Vagina (tissue), 2 donors: ENCODE data around the gene DPP6. TPM values are rescaled to one million over a fixed set of nuclear protein-coding genes. Genes with fewer than 3 reads are reported as not detected.

Experiments
- DNase-seq, 2 donors: peaks; one replicate each; pipeline ENCODE4 v3.0.0-alpha.2; 2017; ENCODE audit errors: extremely low spot score in 2 of 2
- H3K27ac ChIP-seq: fragments of 200-600 bp; sonication (generic); one replicate; pipeline ENCODE4 v1.5.1; 2019
- H3K27me3 ChIP-seq: fragments of 200-600 bp; sonication (generic); one replicate; pipeline ENCODE4 v1.5.1; 2019
- H3K36me3 ChIP-seq, 2 donors: fragments of 200-600 bp; sonication (generic); one replicate each; pipeline ENCODE4 v1.5.1; 2017 to 2019
- H3K4me1 ChIP-seq: fragments of 200-600 bp; sonication (generic); one replicate; pipeline ENCODE4 v1.5.1; 2019
- H3K4me3 ChIP-seq, 2 donors: fragments of 200-600 bp; sonication (generic); 1 replicate in 1 of 2; 2 replicates in 1 of 2; pipeline ENCODE4 v1.5.1; 2016 to 2019
- H3K9me3 ChIP-seq: fragments of 200-600 bp; sonication (generic); one replicate; pipeline ENCODE4 v1.5.1; 2019
- POLR2A ChIP-seq, 2 donors: fragments of 450-650 bp; IDR thresholded peaks; one replicate each; pipeline ENCODE4 v1.6.1; 2017; ENCODE audit warnings: antibody characterized with exemption in 2 of 2, mild to moderate bottlenecking in 2 of 2, moderate library complexity in 2 of 2
- POLR2AphosphoS5 ChIP-seq, 2 donors: sonication (generic); formaldehyde crosslinking; IDR thresholded peaks; one replicate each; pipeline ENCODE4 v1.9.0; 2017; ENCODE audit warnings: antibody characterized with exemption in 2 of 2, mild to moderate bottlenecking in 2 of 2, low read depth in 1 of 2; ENCODE audit not compliant: insufficient read depth in 1 of 2
- intact Hi-C: fragments of 100-400 bp; cut with DNase I; formaldehyde crosslinking; loops from one replicate; pipeline ENCODE4 v1.15.1; 2023
- total RNA-seq: library from RNA; depleted of rRNA; stranded (reverse); fragments of >200 nt; gene quantifications from one replicate; pipeline ENCODE4 v1.2.3, GENCODE V29; 2016
- TF ChIP-seq, protein P1 (sequence below), 3 experiments: fragments of 450-650 bp in 2 of 3; fragments of 200-600 bp in 1 of 3; sonication (generic) in 1 of 3; IDR thresholded peaks; one replicate each; pipeline ENCODE4 v1.5.1; 2017 to 2019; ENCODE audit warnings: antibody characterized with exemption in 3 of 3, mild to moderate bottlenecking in 2 of 3, moderate library complexity in 2 of 3

Gene DPP6
- total RNA-seq, 1 donor from 2014 or later = 7.9 TPM

DNA sequence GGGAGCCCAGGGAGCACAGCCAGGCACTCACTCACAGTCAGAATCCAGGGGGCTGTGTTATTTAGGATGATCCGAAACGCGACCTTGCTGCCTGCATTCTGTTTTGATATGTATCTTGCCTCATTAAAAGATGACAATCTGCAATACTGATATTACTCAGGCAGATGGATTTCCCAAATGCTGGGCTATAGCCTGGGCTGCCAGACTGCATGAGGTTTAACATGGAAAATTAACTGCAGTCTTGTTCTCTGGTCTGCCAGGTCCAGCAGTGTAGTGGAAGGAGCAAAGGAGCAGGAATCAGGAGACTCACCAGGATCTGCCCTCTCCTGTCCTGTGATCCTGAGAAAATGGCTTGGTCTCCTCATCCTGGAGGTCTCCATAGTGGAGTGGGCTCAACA lies 692.7 kb downstream of the DPP6 start:
- Histone ChIP-seq H3K27me3 (no peaks in the 10 kb centered on the region), H3K9me3 (no peaks in the 10 kb centered on the region), H3K27ac (no peak overlapping the region), H3K4me1 (no peaks in the 10 kb centered on the region), H3K4me3 (no peak overlapping the region), H3K36me3 (no peaks in the 10 kb centered on the region)
- no peak for TF ChIP-seq POLR2AphosphoS5 (IDR thresholded peaks at IDR 0.05; ENCODE audit: insufficient read depth in 1 of 2, low read depth in 1 of 2)
- no peak for TF ChIP-seq POLR2A (IDR thresholded peaks at IDR 0.05)
- TF ChIP-seq, protein P1, sequence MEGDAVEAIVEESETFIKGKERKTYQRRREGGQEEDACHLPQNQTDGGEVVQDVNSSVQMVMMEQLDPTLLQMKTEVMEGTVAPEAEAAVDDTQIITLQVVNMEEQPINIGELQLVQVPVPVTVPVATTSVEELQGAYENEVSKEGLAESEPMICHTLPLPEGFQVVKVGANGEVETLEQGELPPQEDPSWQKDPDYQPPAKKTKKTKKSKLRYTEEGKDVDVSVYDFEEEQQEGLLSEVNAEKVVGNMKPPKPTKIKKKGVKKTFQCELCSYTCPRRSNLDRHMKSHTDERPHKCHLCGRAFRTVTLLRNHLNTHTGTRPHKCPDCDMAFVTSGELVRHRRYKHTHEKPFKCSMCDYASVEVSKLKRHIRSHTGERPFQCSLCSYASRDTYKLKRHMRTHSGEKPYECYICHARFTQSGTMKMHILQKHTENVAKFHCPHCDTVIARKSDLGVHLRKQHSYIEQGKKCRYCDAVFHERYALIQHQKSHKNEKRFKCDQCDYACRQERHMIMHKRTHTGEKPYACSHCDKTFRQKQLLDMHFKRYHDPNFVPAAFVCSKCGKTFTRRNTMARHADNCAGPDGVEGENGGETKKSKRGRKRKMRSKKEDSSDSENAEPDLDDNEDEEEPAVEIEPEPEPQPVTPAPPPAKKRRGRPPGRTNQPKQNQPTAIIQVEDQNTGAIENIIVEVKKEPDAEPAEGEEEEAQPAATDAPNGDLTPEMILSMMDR (IDR thresholded peaks at IDR 0.05) = no peak
- intact Hi-C loops = no loop called here
- DNase-seq = no peak

DNA sequence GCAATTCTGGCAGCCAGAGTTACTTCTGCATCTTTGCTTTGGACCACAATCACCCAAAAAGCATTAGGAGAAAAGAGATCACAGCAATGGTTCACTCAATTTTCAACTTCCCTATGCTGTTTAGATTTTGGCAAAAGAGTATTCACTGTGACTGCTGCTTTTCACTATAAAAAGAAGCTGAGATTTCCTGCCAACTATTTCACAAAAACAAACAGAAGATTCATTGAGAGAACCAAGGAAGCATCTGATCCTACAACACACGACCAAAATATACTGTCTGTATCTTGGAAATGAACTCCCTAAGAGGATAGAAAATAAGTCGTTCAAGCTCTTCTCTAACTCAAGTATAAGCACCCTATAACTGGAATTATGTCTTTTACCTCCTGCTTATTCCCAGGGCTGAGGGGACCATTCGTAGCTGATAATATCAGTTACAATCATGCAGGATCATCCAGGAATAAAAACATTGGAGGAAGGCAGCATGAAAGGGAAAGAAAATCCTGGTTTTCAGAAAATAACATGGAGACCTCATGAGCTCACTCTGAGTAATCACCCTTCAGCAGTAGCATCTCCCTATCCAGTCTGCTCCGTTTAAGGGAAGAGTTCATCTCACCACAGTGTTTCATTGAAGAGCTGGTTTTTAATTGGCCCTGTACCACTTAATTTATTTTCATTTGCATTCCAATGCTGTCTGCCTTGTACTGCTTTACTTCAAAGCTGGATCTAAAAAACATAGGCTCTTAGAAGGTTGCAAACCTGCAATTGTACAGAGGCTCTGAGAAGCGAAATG lies 694.6 kb downstream of the DPP6 start:
- DNase-seq = no peak
- intact Hi-C loops = no loop called here
- no peaks in the 10 kb centered on the region for H3K36me3 ChIP-seq
- H3K27me3 ChIP-seq = no peaks in the 10 kb centered on the region
- no peaks in the 10 kb centered on the region for H3K9me3 ChIP-seq
- no peaks in the 10 kb centered on the region for H3K4me1 ChIP-seq
- H3K4me3 ChIP-seq = no peak overlapping the region
- no peak overlapping the region for H3K27ac ChIP-seq
- TF ChIP-seq, protein P1 (IDR thresholded peaks at IDR 0.05) = no peak
- TF ChIP-seq POLR2A (IDR thresholded peaks at IDR 0.05) = no peak
- no peak for TF ChIP-seq POLR2AphosphoS5 (IDR thresholded peaks at IDR 0.05; ENCODE audit: insufficient read depth in 1 of 2, low read depth in 1 of 2)

DNA sequence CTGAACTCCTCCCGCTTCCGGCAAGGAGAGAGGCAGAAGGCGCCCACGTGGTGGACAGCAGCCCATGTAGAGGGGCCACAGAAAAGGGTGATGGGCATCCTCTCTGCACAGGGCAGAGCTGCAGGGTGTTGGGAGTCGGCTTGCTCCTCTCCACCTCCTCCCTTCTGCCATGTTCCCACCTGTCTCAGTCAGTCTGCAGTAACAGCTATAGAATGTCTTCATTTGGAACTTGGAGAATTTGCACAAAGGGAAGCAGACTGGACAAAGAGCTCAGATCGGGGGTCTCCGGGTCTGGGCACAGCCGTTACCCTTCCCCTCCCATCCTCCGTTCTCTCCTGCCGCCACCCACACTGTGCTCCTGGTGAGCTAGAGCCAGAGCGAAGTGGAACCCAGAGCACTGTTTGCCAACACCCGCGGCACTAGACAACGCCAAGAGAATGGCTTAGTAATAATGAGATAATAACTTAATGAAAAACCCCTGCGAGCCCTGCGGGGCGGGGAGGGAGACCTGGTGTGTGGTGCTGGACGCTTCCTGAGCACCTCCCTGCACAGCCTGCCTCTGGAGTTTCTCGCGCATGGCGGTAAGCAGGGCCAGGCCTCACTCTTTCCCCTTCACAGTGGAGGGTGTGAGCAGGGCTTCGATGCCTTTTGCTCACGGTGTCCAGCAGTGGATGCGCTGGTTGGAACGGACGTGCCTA lies 696.0 kb downstream of the DPP6 start:
- no peak overlapping the region for H3K27ac ChIP-seq
- no peaks in the 10 kb centered on the region for H3K27me3 ChIP-seq
- no peaks in the 10 kb centered on the region for H3K36me3 ChIP-seq
- no peak for DNase-seq
- H3K4me1 ChIP-seq = no peaks in the 10 kb centered on the region
- intact Hi-C loops = no loop called here
- no peak for TF ChIP-seq POLR2A (IDR thresholded peaks at IDR 0.05)
- TF ChIP-seq, protein P1 (IDR thresholded peaks at IDR 0.05) = no peak
- no peak for TF ChIP-seq POLR2AphosphoS5 (IDR thresholded peaks at IDR 0.05; ENCODE audit: insufficient read depth in 1 of 2, low read depth in 1 of 2)
- H3K4me3 ChIP-seq = no peak overlapping the region
- no peaks in the 10 kb centered on the region for H3K9me3 ChIP-seq

DNA sequence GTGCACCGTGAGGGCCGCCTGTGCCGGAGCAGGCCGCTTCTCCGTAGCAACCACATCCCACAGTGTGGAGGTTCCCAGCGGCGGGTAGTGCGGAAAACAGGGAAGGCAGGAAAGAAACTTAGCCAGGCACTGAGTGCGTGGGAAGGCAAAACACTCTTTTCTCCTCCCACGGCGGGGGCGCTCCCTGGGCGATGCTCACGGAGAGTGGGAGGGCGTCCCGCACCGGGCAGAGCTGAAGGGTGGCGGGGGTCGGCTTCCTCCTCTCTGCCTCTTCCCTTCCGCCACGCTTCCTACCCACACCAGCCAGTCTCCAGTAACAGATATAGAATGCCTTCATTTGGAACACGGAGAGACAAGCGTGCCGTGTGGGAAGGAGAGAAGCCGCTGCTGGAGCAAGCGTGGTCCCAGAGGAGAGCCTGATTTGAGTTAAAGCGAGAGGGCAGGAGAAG lies 698.2 kb downstream of the DPP6 start:
- intact Hi-C loops = no loop called here
- no peak for TF ChIP-seq POLR2AphosphoS5 (IDR thresholded peaks at IDR 0.05; ENCODE audit: insufficient read depth in 1 of 2, low read depth in 1 of 2)
- TF ChIP-seq, protein P1 (IDR thresholded peaks at IDR 0.05) = no peak
- TF ChIP-seq POLR2A (IDR thresholded peaks at IDR 0.05) = no peak
- DNase-seq = no peak
- no peaks in the 10 kb centered on the region for H3K27me3 ChIP-seq
- no peaks in the 10 kb centered on the region for H3K4me1 ChIP-seq
- H3K9me3 ChIP-seq = no peaks in the 10 kb centered on the region
- no peaks in the 10 kb centered on the region for H3K36me3 ChIP-seq
- H3K27ac ChIP-seq = no peak overlapping the region
- no peak overlapping the region for H3K4me3 ChIP-seq

DNA sequence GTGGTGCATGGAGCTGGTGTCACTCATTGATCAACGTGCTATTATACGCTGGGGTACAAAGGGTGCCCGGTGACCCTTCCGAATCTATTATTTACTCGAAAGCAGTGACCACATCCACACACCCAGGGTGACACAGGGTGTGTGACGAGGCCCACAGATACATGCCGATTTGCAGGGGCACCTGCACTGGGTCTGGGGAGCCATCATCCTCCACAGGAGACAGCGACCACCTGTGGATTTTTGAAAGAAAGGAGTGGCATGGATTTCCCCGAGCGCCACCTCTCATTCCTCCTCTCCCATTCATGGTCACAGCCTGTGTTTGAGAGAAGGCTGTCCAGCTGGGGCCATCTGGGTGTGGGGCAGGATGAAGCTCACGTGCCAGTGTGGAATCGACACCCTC lies 701.0 kb downstream of the DPP6 start:
- DNase-seq = no peak
- TF ChIP-seq POLR2A (IDR thresholded peaks at IDR 0.05) (no peak), POLR2AphosphoS5 (IDR thresholded peaks at IDR 0.05; ENCODE audit: insufficient read depth in 1 of 2, low read depth in 1 of 2) (no peak)
- TF ChIP-seq, protein P1 (IDR thresholded peaks at IDR 0.05) = no peak
- intact Hi-C loops = no loop called here
- no peaks in the 10 kb centered on the region for H3K4me1 ChIP-seq
- no peak overlapping the region for H3K27ac ChIP-seq
- no peaks in the 10 kb centered on the region for H3K36me3 ChIP-seq
- no peak overlapping the region for H3K4me3 ChIP-seq
- no peaks in the 10 kb centered on the region for H3K9me3 ChIP-seq
- H3K27me3 ChIP-seq = no peaks in the 10 kb centered on the region
